HepG2 (cell line): Measurements from ENCODE around the gene TNPO3. TPM values are rescaled to one million over a fixed set of nuclear protein-coding genes. Genes with fewer than 3 reads are reported as not detected.

ENCODE experiments used
- ATAC-seq: fragments of 200-7000 bp; cut with Tn5 transposase; 3 replicates; pipeline ENCODE4 v1.9.1; 2020; ENCODE audit warnings: mild to moderate bottlenecking, moderate library complexity
- BruUV-seq: library from RNA; stranded (reverse); fragments of 400-500 nt; replicated peaks from 2 replicates; lab custom pipeline; 2021; lab: Mats Ljungman, UMichigan
- CTCF ChIA-PET: fragments of 300-600 bp; formaldehyde crosslinking; extraction: SDS; loops from one replicate; lab custom pipeline; 2021; ENCODE audit warnings: low total read pairs, inconsistent platforms, low intra/inter-chr PET ratio; lab: Yijun Ruan, JAX
- POLR2A ChIA-PET: fragments of 350-600 bp; sonication (Branson Sonifier 250); formaldehyde crosslinking; loops from one replicate; lab custom pipeline; 2020; ENCODE audit warnings: antibody characterized with exemption, inconsistent platforms; lab: Yijun Ruan, JAX
- DNase-seq: peaks from one replicate; pipeline ENCODE4 v3.0.0-alpha.2; 2015; ENCODE audit warnings: low spot score
- FAIRE-seq: peaks from 3 replicates; lab custom pipeline; 2011; peaks lifted over from hg19 to GRCh38; lab: Jason Lieb, UNC
- H2AFZ ChIP-seq: one replicate; pipeline ENCODE4 v1.6.1; 2011; ENCODE audit warnings: low read length, inconsistent platforms
- H3K27ac ChIP-seq: fragments of 300-600 bp; 3 replicates; pipeline ENCODE4 v1.8.0; 2011; ENCODE audit warnings: mixed run types, mild to moderate bottlenecking, mixed read lengths, low read length, inconsistent platforms; ENCODE audit not compliant: insufficient read depth; ENCODE audit errors: extremely low read length
- H3K27me3 ChIP-seq, 2 experiments: fragments of 200-600 bp in 1 of 2; 2 replicates in 1 of 2; 3 replicates in 1 of 2; pipeline versions ENCODE4 v1.6.0 to v1.8.0; 2011; ENCODE audit warnings: low read length in 2 of 2, mild to moderate bottlenecking in 2 of 2, moderate library complexity in 2 of 2, inconsistent platforms in 1 of 2; ENCODE audit not compliant: insufficient read depth in 2 of 2, control insufficient read depth in 1 of 2
- H3K36me3 ChIP-seq, 2 experiments: fragments of 200-600 bp in 1 of 2; replicated peaks in 1 of 2; 2 replicates in 1 of 2; 3 replicates in 1 of 2; pipeline versions ENCODE4 v1.5.1 to v1.8.0; 2011; ENCODE audit warnings: low read length in 2 of 2, inconsistent platforms in 1 of 2; ENCODE audit not compliant: insufficient read depth in 2 of 2, control insufficient read depth in 1 of 2
- H3K4me1 ChIP-seq: 2 replicates; pipeline ENCODE4 v1.5.1; 2012; ENCODE audit warnings: low read length, inconsistent platforms; ENCODE audit not compliant: insufficient read depth
- H3K4me2 ChIP-seq: 2 replicates; pipeline ENCODE4 v1.6.0; 2011; ENCODE audit warnings: low read depth, low read length, inconsistent platforms
- H3K4me3 ChIP-seq, 3 experiments: fragments of 200-600 bp in 1 of 3; sonication (generic), shearing (Covaris generic) in 1 of 3; replicated peaks in 1 of 3; 2 replicates each; pipeline ENCODE4 v1.5.1; 2011 to 2016; ENCODE audit warnings: low read length in 3 of 3, inconsistent platforms in 2 of 3, low read depth in 2 of 3, mild to moderate bottlenecking in 2 of 3, control low read depth in 1 of 3, mixed read lengths in 1 of 3; ENCODE audit not compliant: insufficient read depth in 1 of 3
- H3K79me2 ChIP-seq: one replicate; pipeline ENCODE4 v1.6.1; 2011; ENCODE audit warnings: low read length, inconsistent platforms; ENCODE audit not compliant: insufficient read depth
- H3K9ac ChIP-seq: 2 replicates; pipeline ENCODE4 v1.6.0; 2011; ENCODE audit warnings: mild to moderate bottlenecking, low read depth, low read length, inconsistent platforms; ENCODE audit not compliant: insufficient read depth
- H3K9me3 ChIP-seq: 2 replicates; pipeline ENCODE4 v1.5.1; 2012; ENCODE audit warnings: mild to moderate bottlenecking, low read length
- H4K20me1 ChIP-seq: 2 replicates; pipeline ENCODE4 v1.6.0; 2011; ENCODE audit warnings: inconsistent platforms, mild to moderate bottlenecking, low read length, moderate library complexity; ENCODE audit not compliant: insufficient read depth
- FOSL2 ChIP-seq: sonication (generic); formaldehyde crosslinking; IDR thresholded peaks from 2 replicates; pipeline ENCODE4 v1.4.0; 2020; ENCODE audit warnings: missing genetic modification reagents
- ZFP91 ChIP-seq: sonication (generic); formaldehyde crosslinking; IDR thresholded peaks from 2 replicates; pipeline ENCODE4 v1.9.0; 2022; ENCODE audit warnings: missing genetic modification reagents, mild to moderate bottlenecking, borderline replicate concordance
- ZNF18 ChIP-seq: sonication (generic); formaldehyde crosslinking; IDR thresholded peaks from 2 replicates; pipeline ENCODE4 v1.8.0; 2022; ENCODE audit warnings: mild to moderate bottlenecking, missing genetic modification reagents; ENCODE audit not compliant: insufficient replicate concordance
- ZNF275 ChIP-seq: sonication (generic); formaldehyde crosslinking; IDR thresholded peaks from 2 replicates; pipeline ENCODE4 v1.8.0; 2022; ENCODE audit warnings: missing genetic modification reagents, mild to moderate bottlenecking, inconsistent platforms, borderline replicate concordance
- ZNF382 ChIP-seq: sonication (generic); formaldehyde crosslinking; IDR thresholded peaks from 2 replicates; pipeline ENCODE4 v1.5.0; 2020; ENCODE audit warnings: missing genetic modification reagents, mild to moderate bottlenecking, borderline replicate concordance
- ZNF761 ChIP-seq: sonication (generic); formaldehyde crosslinking; conservative IDR thresholded peaks from 2 replicates; pipeline ENCODE4 v1.4.0; 2020; ENCODE audit warnings: mild to moderate bottlenecking, missing genetic modification reagents
- WGBS: methylation state at CpG from one replicate; pipeline ENCODE4 v1.1.6; 2017; ENCODE audit warnings: low lambda C conversion rate; 5-methylcytosine and 5-hydroxymethylcytosine counted together
- in situ Hi-C: cut with HindIII; loops from 2 replicates; pipeline ENCODE4 v1.10.0; 2017; ENCODE audit warnings: low pct_unique_long_range_greater_than_20kb; ENCODE audit not compliant: extremely low pct_ligation_motif_present
- intact Hi-C: fragments of 100-400 bp; cut with micrococcal nuclease; formaldehyde crosslinking; loops from one replicate; pipeline ENCODE4 v1.10.0; 2022; ENCODE audit not compliant: unreplicated experiment
- polyA plus RNA-seq, 8 experiments: library from polyadenylated mRNA; depleted of rRNA in 3 of 8; stranded (reverse) in 7 of 8; unstranded in 1 of 8; fragments of >200 nt; fragmentation: Illumina TruSeq in 4 of 8; extraction: Trizol in 4 of 8; gene quantifications; 2 replicates each; pipeline versions ENCODE4 v1.2.1 to v1.2.3, GENCODE V29; 2011 to 2016; ENCODE audit warnings: low read depth in 4 of 8, missing spikeins in 1 of 8, mixed read lengths in 1 of 8; ENCODE audit not compliant: insufficient read depth in 1 of 8
- total RNA-seq, 5 experiments: library from RNA; depleted of rRNA; stranded (reverse); fragments of >200 nt; fragmentation: Illumina TruSeq; extraction: Trizol; gene quantifications; 2 replicates each; pipeline ENCODE4 v1.2.3, GENCODE V29; 2016; ENCODE audit warnings: low read depth in 1 of 5

Gene TNPO3
- total and polyA plus RNA-seq, 2 of the 13 experiments (the other 11 are each of a cell fraction or from before 2014, with no cell fraction given): 23.8 to 44.6 TPM

- TF ChIP-seq ZNF382 (CRISPR knock-in tag) (no peak), ZNF761 (CRISPR knock-in tag) (0 out of 2 replicates have a peak, but pooled peaks have one; percentile 0), ZFP91 (CRISPR knock-in tag) (peak; percentile 5; the same call in 1 of the 2 replicates)
- ChIA-PET POLR2A (no interaction called here), CTCF (no interaction called here)
- H4K20me1 ChIP-seq: no peaks in the 10 kb centered on the region
- peak overlapping the region in 1 of 3 experiments; percentile 75; a peak in 1 of 6 replicates for H3K4me3 ChIP-seq
- H2AFZ ChIP-seq: no peak overlapping the region
- peaks cover 5 to 40% of the 10 kb centered on the region in 2 experiments for H3K27me3 ChIP-seq
- H3K4me1 ChIP-seq: peaks cover 79% of the 10 kb centered on the region
- ATAC-seq: no peak
- H3K9ac ChIP-seq: no peak overlapping the region
- H3K79me2 ChIP-seq: no peaks in the 10 kb centered on the region
- DNase-seq: no peak
- peak overlapping the region; percentile 92 for H3K4me2 ChIP-seq
- BruUV-seq: no TSS peak
- intact Hi-C loops (loop anchor here (2.0 kb wide), 1 partner anchor 32 kb away; no protein-coding TSS in a partner anchor), in situ Hi-C loops (no loop called here)
- no peaks in the 10 kb centered on the region for H3K36me3 ChIP-seq
- no peak overlapping the region for H3K27ac ChIP-seq
- FAIRE-seq: no peak
- no peaks in the 10 kb centered on the region for H3K9me3 ChIP-seq
- 74% methylated on average over 4 of the region's 4 CpGs for whole genome bisulfite sequencing
These were observed 118.1 kb downstream of the TNPO3 start for GRCh38 chr7:128936798-128937197.

- intact Hi-C loops: no loop called here
- no TSS peak for BruUV-seq
- 65% methylated on average over 4 of the region's 6 CpGs for WGBS
These were observed 119.6 kb downstream of the TNPO3 start for GRCh38 chr7:128935342-128935730.

More at GRCh38 chr7:128935342-128935730, 119.6 kb downstream of the TNPO3 start:
- FAIRE-seq (no peak), DNase-seq (no peak), ATAC-seq (no peak)
- Histone ChIP-seq H3K9me3 (no peaks in the 10 kb centered on the region), H3K4me2 (peak overlapping the region; percentile 18; the same call in 1 of the 2 replicates), H3K27ac (no peak overlapping the region), H3K79me2 (no peaks in the 10 kb centered on the region), H3K36me3 (no peaks in the 10 kb centered on the region), H3K4me1 (peaks cover 69% of the 10 kb centered on the region), H4K20me1 (no peaks in the 10 kb centered on the region), H3K9ac (no peak overlapping the region), H3K27me3 (peaks cover 9 to 49% of the 10 kb centered on the region in 2 experiments), H3K4me3 (peak overlapping the region in 1 of 3 experiments; percentile 17; a peak in 1 of 6 replicates), H2AFZ (no peak overlapping the region)
- CTCF ChIA-PET: no interaction called here
- TF ChIP-seq FOSL2 (no peak), ZNF275 (CRISPR knock-in tag) (no peak), ZNF18 (CRISPR knock-in tag) (no peak)
- in situ Hi-C loops: no loop called here
- POLR2A ChIA-PET: no interaction called here
